SK-N-SH treated with all-trans-retinoic acid at 6 μM for 48 hours (cell line): ENCODE results near the gene CFAP300.

ENCODE experiments used
- CREB5 ChIP-seq: fragments of 250-450 bp; sonication (Bioruptor Pico); IDR thresholded peaks from 2 replicates; pipeline ENCODE4 v1.5.1; 2020; ENCODE audit warnings: low read depth, mild to moderate bottlenecking, moderate library complexity
- CSDC2 ChIP-seq: fragments of 250-450 bp; sonication (Bioruptor Pico); IDR thresholded peaks from 2 replicates; pipeline ENCODE4 v1.5.0; 2020; ENCODE audit warnings: mild to moderate bottlenecking, moderate library complexity
- CSRNP3 ChIP-seq: fragments of 250-450 bp; sonication (Bioruptor Pico); IDR thresholded peaks from 2 replicates; pipeline ENCODE4 v1.5.1; 2021; ENCODE audit warnings: mild to moderate bottlenecking, moderate library complexity
- GLIS3 ChIP-seq: fragments of 250-450 bp; sonication (Bioruptor Pico); IDR thresholded peaks from 2 replicates; pipeline ENCODE4 v1.5.0; 2020; ENCODE audit warnings: mild to moderate bottlenecking, moderate library complexity
- PATZ1 ChIP-seq: fragments of 250-450 bp; sonication (Bioruptor Pico); IDR thresholded peaks from 2 replicates; pipeline ENCODE4 v1.8.0; 2020; ENCODE audit warnings: mild to moderate bottlenecking, moderate library complexity, borderline replicate concordance
- PPARA ChIP-seq: fragments of 250-450 bp; sonication (Bioruptor Pico); IDR thresholded peaks from 2 replicates; pipeline ENCODE4 v1.5.0; 2020; ENCODE audit warnings: mild to moderate bottlenecking, borderline replicate concordance
- RARB ChIP-seq: fragments of 250-450 bp; sonication (Bioruptor Pico); IDR thresholded peaks from 2 replicates; pipeline ENCODE4 v1.8.0; 2021; ENCODE audit warnings: mild to moderate bottlenecking, moderate library complexity
- ZFP3 ChIP-seq: fragments of 250-450 bp; sonication (Bioruptor Pico); IDR thresholded peaks from 2 replicates; pipeline ENCODE4 v1.5.0; 2020; ENCODE audit warnings: mild to moderate bottlenecking, moderate library complexity

- no peak for TF ChIP-seq GLIS3 (CRISPR knock-in tag)
- no peak for TF ChIP-seq PATZ1 (CRISPR knock-in tag)
- no peak for TF ChIP-seq CSDC2 (CRISPR knock-in tag)
- no peak for TF ChIP-seq PPARA (CRISPR knock-in tag)
- TF ChIP-seq CSRNP3 (CRISPR knock-in tag) = no peak
- TF ChIP-seq RARB = no peak
- no peak for TF ChIP-seq CREB5 (CRISPR knock-in tag)
- no peak for TF ChIP-seq ZFP3
Observed at GRCh38 chr11:102117472-102118113, 70.4 kb downstream of the CFAP300 start.
